Subcutaneous adipose tissue (tissue), 4 donors: ENCODE measurements around the gene MRPL2. TPM values are rescaled to one million over a fixed set of nuclear protein-coding genes. Genes with fewer than 3 reads are reported as not detected.

Experiments used
- total RNA-seq, 4 donors: library from RNA; depleted of rRNA; stranded (reverse); fragments of >200 nt; gene quantifications; one replicate each; pipeline ENCODE4 v1.1.0, GENCODE V29; 2016
- TF ChIP-seq, protein P1 (sequence below): fragments of 450-650 bp; IDR thresholded peaks from one replicate; pipeline ENCODE4 v1.5.1; 2016; ENCODE audit warnings: low read depth, mild to moderate bottlenecking, control low read depth, antibody characterized with exemption, moderate library complexity

The MRPL2 gene
- total RNA-seq, 4 donors from 2014 or later, result 10.4 to 19.8 (median 16.6) TPM

DNA sequence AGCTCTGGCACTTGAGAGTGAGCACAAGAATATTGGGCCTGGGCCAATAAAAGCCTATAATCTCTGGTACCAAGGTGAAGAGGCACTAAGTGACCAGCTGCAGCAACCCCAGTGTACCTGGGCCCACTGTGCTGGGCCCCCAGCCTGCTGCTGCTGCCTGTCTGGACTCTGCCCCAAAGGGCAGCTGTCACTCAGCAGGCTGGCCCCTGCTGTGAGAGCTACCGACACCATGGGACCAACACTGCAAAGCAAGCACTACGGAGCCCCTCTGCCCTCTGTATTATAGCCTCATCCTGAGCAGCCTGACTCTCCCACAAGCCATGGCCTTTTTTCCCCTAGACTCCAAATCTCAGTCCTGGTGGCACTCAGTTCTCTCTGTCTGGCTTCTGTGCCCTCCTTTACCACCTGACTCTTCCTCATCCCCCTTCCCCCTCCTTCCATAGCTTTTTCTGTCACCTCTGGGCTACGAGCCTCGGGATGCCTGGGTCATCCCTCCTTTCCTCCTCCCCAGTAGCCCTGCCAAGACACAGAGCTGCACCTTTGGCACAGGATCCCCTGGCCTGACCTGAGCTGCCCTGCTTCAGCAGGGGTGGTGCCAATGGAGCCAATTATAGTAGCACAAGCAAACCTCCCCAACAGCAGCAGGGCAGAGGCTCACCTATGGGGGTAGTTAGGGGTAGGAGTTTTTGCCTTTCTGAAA lies 23.6 kb downstream of the MRPL2 start:
- TF ChIP-seq, protein P1, sequence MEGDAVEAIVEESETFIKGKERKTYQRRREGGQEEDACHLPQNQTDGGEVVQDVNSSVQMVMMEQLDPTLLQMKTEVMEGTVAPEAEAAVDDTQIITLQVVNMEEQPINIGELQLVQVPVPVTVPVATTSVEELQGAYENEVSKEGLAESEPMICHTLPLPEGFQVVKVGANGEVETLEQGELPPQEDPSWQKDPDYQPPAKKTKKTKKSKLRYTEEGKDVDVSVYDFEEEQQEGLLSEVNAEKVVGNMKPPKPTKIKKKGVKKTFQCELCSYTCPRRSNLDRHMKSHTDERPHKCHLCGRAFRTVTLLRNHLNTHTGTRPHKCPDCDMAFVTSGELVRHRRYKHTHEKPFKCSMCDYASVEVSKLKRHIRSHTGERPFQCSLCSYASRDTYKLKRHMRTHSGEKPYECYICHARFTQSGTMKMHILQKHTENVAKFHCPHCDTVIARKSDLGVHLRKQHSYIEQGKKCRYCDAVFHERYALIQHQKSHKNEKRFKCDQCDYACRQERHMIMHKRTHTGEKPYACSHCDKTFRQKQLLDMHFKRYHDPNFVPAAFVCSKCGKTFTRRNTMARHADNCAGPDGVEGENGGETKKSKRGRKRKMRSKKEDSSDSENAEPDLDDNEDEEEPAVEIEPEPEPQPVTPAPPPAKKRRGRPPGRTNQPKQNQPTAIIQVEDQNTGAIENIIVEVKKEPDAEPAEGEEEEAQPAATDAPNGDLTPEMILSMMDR, result no peak

- TF ChIP-seq, protein P1, result no peak
These were observed 25.1 kb downstream of the MRPL2 start for GRCh38 chr6:43034190-43034525.

DNA sequence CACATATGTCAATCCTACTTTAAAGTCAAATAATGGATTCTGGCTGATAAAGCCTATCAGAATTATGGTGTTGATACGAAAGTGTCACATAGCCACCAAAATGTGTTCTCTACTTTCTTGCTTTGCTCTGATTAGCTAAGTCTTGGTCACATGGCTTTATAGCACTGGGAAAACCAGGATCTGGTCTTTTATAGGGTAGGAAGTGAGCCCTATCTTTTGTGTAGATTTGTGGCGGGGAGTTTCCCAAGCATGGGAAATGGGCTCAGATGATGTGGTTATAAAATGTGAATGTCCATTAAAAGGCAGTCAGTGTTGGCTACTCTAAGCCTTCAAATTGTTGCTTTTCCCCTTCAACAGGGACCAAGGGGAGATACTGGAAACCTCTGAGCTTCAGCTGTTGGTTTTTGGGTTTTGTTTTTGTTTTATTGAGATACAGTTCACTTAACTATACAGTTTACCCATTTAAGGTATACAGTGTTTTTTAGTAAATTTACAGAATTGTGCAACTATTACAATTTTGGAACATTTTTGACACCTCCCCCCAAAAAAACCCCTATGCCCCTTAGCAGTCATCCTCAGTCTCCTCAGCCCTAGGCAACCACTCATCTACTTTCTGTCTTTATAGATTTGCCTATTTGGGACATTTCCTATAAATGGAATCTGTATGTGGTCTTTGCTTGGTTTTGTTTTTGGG lies 25.6 kb downstream of the MRPL2 start:
- TF ChIP-seq, protein P1, result no peak

DNA sequence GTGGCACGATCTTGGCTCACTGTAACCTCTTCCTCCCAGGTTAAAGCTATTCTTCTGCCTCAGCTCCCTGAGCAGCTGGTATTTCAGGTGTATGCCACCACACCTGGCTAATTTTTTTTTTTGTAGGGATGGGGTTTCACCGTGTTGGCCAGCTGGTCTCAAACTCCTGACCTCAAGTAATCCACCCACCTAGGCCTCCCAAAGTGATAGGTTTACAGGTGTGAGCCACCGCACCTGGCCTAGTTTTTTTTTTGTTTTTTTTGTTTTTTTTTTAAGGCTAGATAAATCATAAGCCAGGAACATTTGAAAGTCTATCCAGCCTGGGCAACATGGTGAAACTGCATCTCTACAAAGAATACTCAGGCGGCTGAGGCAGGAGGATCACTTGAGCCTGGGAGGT lies 26.9 kb downstream of the MRPL2 start:
- TF ChIP-seq, protein P1, result no peak

- TF ChIP-seq, protein P1, result no peak
These were observed 30.1 kb downstream of the MRPL2 start for GRCh38 chr6:43029120-43029519.

DNA sequence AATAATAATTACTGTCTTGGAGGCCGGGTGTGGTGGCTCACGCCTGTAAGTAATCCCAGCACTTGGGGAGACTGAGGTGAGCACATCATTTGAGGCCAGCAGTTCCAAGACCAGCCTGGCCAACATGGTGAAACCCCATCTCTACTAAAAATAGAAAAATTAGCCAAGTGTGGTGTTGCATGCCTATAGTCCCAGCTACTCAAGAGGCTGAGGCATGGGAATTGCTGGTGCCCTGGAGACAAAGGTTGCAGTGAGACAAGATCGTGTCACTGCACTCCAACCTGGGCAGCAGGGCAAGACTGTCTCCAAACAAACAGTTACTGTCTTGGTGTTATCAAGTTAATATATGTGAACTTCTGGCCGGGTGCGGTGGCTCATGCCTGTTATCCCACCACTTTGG lies 32.9 kb downstream of the MRPL2 start:
- TF ChIP-seq, protein P1, result no peak

GRCh38 chr6:43024436-43024835 lies 34.8 kb downstream of the MRPL2 start:
- TF ChIP-seq, protein P1, result no peak
